Measurements from ENCODE around the gene TTK. TPM values are rescaled to one million over a fixed set of nuclear protein-coding genes. Genes with fewer than 3 reads are reported as not detected.

Gene TTK
- total RNA-seq, 1 experiment from 2014 or later = 35.5 TPM

DNA sequence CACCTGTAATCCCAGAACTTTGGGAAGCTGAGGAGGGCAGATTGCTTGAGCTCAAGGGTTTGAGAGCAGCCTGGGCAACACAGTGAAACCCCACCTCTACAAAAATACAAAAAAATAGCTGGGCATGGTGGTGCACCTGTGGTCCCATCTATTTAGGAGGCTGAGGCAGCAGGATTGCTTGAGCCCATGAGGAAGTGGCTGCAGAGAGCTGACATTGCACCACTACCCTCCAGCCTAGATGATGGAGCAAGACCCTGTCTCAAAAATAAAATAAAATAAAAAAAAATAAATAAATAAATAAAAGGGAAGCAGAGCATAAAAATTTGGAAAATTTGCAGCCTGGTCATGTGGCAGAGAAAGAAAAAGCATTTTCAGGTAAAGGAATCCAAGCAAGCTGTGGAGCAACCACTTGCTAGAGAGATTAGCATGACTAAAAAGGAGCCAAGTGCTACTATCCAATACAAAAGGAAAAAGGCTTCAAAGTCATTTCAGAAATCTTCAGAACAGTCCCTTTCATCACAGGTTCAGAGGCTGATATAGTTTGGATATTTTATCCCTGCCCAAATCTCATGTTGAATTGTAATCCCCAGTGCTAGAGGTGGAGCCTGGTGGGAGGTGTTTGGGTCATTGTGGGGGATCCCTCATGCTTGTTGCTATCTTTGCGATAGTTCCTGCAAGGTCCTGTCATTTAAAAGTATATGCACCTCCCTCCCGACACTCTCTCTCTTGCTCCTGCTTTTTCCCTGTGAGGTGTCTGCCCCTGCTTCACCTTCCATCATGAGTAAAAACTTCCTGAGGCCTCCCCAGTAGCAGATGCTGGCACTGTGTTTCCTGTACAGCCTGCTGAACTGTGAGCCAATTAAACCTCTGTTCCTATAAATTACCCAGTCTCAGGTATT lies 11.2 kb upstream of the TTK start:
- in situ Hi-C loops (cut with HindIII; ENCODE audit: low pct_unique_long_range_greater_than_20kb, low sequenced_read_pairs) = no loop called here
- Histone ChIP-seq H3K9me3 (ENCODE audit: control insufficient read depth, insufficient read depth, low read depth, low read length) (no peaks in the 10 kb centered on the region), H3K27me3 (ENCODE audit: control insufficient read depth, insufficient read depth, low read length) (no peaks in the 10 kb centered on the region; the same call in 1 of the 2 replicates), H3K4me1 (ENCODE audit: control insufficient read depth, insufficient read depth, low read length) (no peaks in the 10 kb centered on the region), H3K36me3 (ENCODE audit: control insufficient read depth, insufficient read depth, low read length) (no peaks in the 10 kb centered on the region), H3K27ac (ENCODE audit: low read length) (no peak overlapping the region), H3K4me3 (ENCODE audit: low read depth in 2 of 2, low read length in 2 of 2) (no peak overlapping the region)
- TF ChIP-seq, protein P1, sequence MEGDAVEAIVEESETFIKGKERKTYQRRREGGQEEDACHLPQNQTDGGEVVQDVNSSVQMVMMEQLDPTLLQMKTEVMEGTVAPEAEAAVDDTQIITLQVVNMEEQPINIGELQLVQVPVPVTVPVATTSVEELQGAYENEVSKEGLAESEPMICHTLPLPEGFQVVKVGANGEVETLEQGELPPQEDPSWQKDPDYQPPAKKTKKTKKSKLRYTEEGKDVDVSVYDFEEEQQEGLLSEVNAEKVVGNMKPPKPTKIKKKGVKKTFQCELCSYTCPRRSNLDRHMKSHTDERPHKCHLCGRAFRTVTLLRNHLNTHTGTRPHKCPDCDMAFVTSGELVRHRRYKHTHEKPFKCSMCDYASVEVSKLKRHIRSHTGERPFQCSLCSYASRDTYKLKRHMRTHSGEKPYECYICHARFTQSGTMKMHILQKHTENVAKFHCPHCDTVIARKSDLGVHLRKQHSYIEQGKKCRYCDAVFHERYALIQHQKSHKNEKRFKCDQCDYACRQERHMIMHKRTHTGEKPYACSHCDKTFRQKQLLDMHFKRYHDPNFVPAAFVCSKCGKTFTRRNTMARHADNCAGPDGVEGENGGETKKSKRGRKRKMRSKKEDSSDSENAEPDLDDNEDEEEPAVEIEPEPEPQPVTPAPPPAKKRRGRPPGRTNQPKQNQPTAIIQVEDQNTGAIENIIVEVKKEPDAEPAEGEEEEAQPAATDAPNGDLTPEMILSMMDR (IDR thresholded peaks at IDR 0.05) = no peak
- TF ChIP-seq SIN3A (IDR thresholded peaks at IDR 0.05; ENCODE audit: borderline replicate concordance, insufficient read depth, low read depth, low read length) = no peak
- no peak for TF ChIP-seq TCF7L2 (IDR thresholded peaks at IDR 0.05; ENCODE audit: low read depth, low read length)
- TF ChIP-seq, protein P2, sequence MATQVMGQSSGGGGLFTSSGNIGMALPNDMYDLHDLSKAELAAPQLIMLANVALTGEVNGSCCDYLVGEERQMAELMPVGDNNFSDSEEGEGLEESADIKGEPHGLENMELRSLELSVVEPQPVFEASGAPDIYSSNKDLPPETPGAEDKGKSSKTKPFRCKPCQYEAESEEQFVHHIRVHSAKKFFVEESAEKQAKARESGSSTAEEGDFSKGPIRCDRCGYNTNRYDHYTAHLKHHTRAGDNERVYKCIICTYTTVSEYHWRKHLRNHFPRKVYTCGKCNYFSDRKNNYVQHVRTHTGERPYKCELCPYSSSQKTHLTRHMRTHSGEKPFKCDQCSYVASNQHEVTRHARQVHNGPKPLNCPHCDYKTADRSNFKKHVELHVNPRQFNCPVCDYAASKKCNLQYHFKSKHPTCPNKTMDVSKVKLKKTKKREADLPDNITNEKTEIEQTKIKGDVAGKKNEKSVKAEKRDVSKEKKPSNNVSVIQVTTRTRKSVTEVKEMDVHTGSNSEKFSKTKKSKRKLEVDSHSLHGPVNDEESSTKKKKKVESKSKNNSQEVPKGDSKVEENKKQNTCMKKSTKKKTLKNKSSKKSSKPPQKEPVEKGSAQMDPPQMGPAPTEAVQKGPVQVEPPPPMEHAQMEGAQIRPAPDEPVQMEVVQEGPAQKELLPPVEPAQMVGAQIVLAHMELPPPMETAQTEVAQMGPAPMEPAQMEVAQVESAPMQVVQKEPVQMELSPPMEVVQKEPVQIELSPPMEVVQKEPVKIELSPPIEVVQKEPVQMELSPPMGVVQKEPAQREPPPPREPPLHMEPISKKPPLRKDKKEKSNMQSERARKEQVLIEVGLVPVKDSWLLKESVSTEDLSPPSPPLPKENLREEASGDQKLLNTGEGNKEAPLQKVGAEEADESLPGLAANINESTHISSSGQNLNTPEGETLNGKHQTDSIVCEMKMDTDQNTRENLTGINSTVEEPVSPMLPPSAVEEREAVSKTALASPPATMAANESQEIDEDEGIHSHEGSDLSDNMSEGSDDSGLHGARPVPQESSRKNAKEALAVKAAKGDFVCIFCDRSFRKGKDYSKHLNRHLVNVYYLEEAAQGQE (IDR thresholded peaks at IDR 0.05; ENCODE audit: insufficient read depth in 1 of 2, low read depth in 2 of 2, low read length in 1 of 2) = no peak
- TF ChIP-seq POLR2AphosphoS5 (IDR thresholded peaks at IDR 0.05; ENCODE audit: low read depth, low read length) = no peak
- POLR2A ChIA-PET = interaction anchor here (0.6 kb wide), 1 partner anchor 135 kb away, joined by 5 read pairs; no protein-coding TSS in a partner anchor
- ATAC-seq = no peak
- CTCF ChIA-PET = no interaction called here
- no TSS peak for BruUV-seq (replicated peaks)
- no peak for DNase-seq (ENCODE audit: low read depth, low spot score)
- intact Hi-C loops (cut with micrococcal nuclease; ENCODE audit: unreplicated experiment) = no loop called here

DNA sequence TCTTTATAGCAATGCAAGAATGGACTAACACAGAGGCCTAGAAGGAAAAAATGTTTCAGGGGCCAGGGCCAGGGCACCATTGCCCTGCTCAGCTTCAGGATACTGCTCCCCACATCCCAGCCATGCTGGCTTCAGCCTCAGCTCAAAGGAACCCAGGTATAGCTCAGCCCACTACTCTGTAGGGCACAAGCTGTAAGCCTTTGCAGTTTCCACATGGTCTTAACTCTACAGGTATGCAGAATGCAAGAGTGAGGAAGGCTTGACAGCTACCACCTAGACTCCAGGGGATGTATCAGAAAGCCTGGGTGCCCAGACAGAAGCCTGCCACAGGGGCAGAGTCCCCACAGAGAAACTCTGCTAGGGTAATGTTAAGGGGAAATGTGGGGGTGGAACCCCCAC lies 10.5 kb upstream of the TTK start:
- H3K4me1 ChIP-seq (ENCODE audit: control insufficient read depth, insufficient read depth, low read length) = no peaks in the 10 kb centered on the region
- TF ChIP-seq, protein P2 (IDR thresholded peaks at IDR 0.05; ENCODE audit: insufficient read depth in 1 of 2, low read depth in 2 of 2, low read length in 1 of 2) = no peak
- TF ChIP-seq, protein P1 (IDR thresholded peaks at IDR 0.05) = no peak
- TF ChIP-seq POLR2AphosphoS5 (IDR thresholded peaks at IDR 0.05; ENCODE audit: low read depth, low read length) (no peak), SIN3A (IDR thresholded peaks at IDR 0.05; ENCODE audit: borderline replicate concordance, insufficient read depth, low read depth, low read length) (no peak), TCF7L2 (IDR thresholded peaks at IDR 0.05; ENCODE audit: low read depth, low read length) (no peak)
- H3K4me3 ChIP-seq (ENCODE audit: low read depth in 2 of 2, low read length in 2 of 2) = no peak overlapping the region
- intact Hi-C loops (cut with micrococcal nuclease; ENCODE audit: unreplicated experiment) = no loop called here
- CTCF ChIA-PET = no interaction called here
- no TSS peak for BruUV-seq (replicated peaks)
- H3K27ac ChIP-seq (ENCODE audit: low read length) = no peak overlapping the region
- no peak for DNase-seq (ENCODE audit: low read depth, low spot score)
- no peaks in the 10 kb centered on the region for H3K36me3 ChIP-seq (ENCODE audit: control insufficient read depth, insufficient read depth, low read length)
- H3K9me3 ChIP-seq (ENCODE audit: control insufficient read depth, insufficient read depth, low read depth, low read length) = no peaks in the 10 kb centered on the region
- no peak for ATAC-seq
- POLR2A ChIA-PET = no interaction called here
- peaks cover 4% of the 10 kb centered on the region; the same call in 1 of the 2 replicates for H3K27me3 ChIP-seq (ENCODE audit: control insufficient read depth, insufficient read depth, low read length)
- in situ Hi-C loops (cut with HindIII; ENCODE audit: low pct_unique_long_range_greater_than_20kb, low sequenced_read_pairs) = no loop called here
